Measurements from ENCODE around the gene CCDC175. TPM values are rescaled to one million over a fixed set of nuclear protein-coding genes. Genes with fewer than 3 reads are reported as not detected.

CCDC175 gene
- total RNA-seq, 1 experiment from 2014 or later = not detected

- Histone ChIP-seq H3K4me3 (no peak overlapping the region), H3K79me2 (ENCODE audit: low read depth) (no peaks in the 10 kb centered on the region), H3K4me2 (no peak overlapping the region), H3K36me3 (ENCODE audit: low read depth) (no peaks in the 10 kb centered on the region), H3K4me1 (replicated peaks; ENCODE audit: insufficient read depth) (no peaks in the 10 kb centered on the region), H2AFZ (no peak overlapping the region), H4K20me1 (ENCODE audit: insufficient read depth) (no peaks in the 10 kb centered on the region), H3K27me3 (ENCODE audit: insufficient read depth, low read depth) (no peaks in the 10 kb centered on the region), H3K9me2 (ENCODE audit: insufficient read depth) (no peaks in the 10 kb centered on the region), H3K9me3 (ENCODE audit: insufficient read depth, low read depth) (no peaks in the 10 kb centered on the region), H3K27ac (no peak overlapping the region), H3F3A (ENCODE audit: insufficient read depth, low read depth) (no peaks in the 10 kb centered on the region)
- intact Hi-C loops (cut with micrococcal nuclease; ENCODE audit: unreplicated experiment) = no loop called here
- CTCF ChIA-PET = no interaction called here
- DNase-seq = no peak
- TF ChIP-seq EZH2 (IDR thresholded peaks at IDR 0.05; ENCODE audit: low read depth) = no peak
- TF ChIP-seq CTCF (conservative IDR thresholded peaks at IDR 0.05) = no peak
- BruUV-seq (replicated peaks) = no TSS peak
- POLR2A ChIA-PET (ENCODE audit: unreplicated experiment) = no interaction called here
These were observed 42.1 kb downstream of the CCDC175 start for GRCh38 chr14:59534361-59534987.

- H3K27me3 ChIP-seq (ENCODE audit: insufficient read depth, low read depth) = no peaks in the 10 kb centered on the region
- no TSS peak for BruUV-seq (replicated peaks)
These were observed 44.2 kb downstream of the CCDC175 start for GRCh38 chr14:59532419-59532818.

GRCh38 chr14:59530349-59530748 lies 46.3 kb downstream of the CCDC175 start:
- no TSS peak for BruUV-seq (replicated peaks)
- intact Hi-C loops (cut with micrococcal nuclease; ENCODE audit: unreplicated experiment) = no loop called here
- TF ChIP-seq EZH2 (IDR thresholded peaks at IDR 0.05; ENCODE audit: low read depth) = no peak
- no peak for TF ChIP-seq CTCF (conservative IDR thresholded peaks at IDR 0.05)
- POLR2A ChIA-PET (ENCODE audit: unreplicated experiment) = no interaction called here
- Histone ChIP-seq H3F3A (ENCODE audit: insufficient read depth, low read depth) (no peaks in the 10 kb centered on the region), H4K20me1 (ENCODE audit: insufficient read depth) (no peaks in the 10 kb centered on the region), H3K4me1 (replicated peaks; ENCODE audit: insufficient read depth) (no peaks in the 10 kb centered on the region), H3K79me2 (ENCODE audit: low read depth) (no peaks in the 10 kb centered on the region), H3K27me3 (ENCODE audit: insufficient read depth, low read depth) (0 out of 2 replicates have a peak, but pooled peaks cover 2% of the 10 kb centered on the region), H3K9me2 (ENCODE audit: insufficient read depth) (no peaks in the 10 kb centered on the region), H3K36me3 (ENCODE audit: low read depth) (no peaks in the 10 kb centered on the region), H3K27ac (no peak overlapping the region), H3K4me2 (no peak overlapping the region), H3K4me3 (no peak overlapping the region), H2AFZ (no peak overlapping the region), H3K9me3 (ENCODE audit: insufficient read depth, low read depth) (no peaks in the 10 kb centered on the region)
- DNase-seq = no peak
- CTCF ChIA-PET = no interaction called here

More at GRCh38 chr14:59532419-59532818, 44.2 kb downstream of the CCDC175 start:
- H3K79me2 ChIP-seq (ENCODE audit: low read depth) = no peaks in the 10 kb centered on the region
- H3K4me1 ChIP-seq (replicated peaks; ENCODE audit: insufficient read depth) = no peaks in the 10 kb centered on the region
- no peak overlapping the region for H2AFZ ChIP-seq
- H3F3A ChIP-seq (ENCODE audit: insufficient read depth, low read depth) = no peaks in the 10 kb centered on the region
- no peak overlapping the region for H3K4me3 ChIP-seq
- ChIA-PET POLR2A (ENCODE audit: unreplicated experiment) (no interaction called here), CTCF (no interaction called here)
- no peak overlapping the region for H3K4me2 ChIP-seq
- no peak overlapping the region for H3K27ac ChIP-seq
- intact Hi-C loops (cut with micrococcal nuclease; ENCODE audit: unreplicated experiment) = no loop called here
- H4K20me1 ChIP-seq (ENCODE audit: insufficient read depth) = no peaks in the 10 kb centered on the region
- no peak for DNase-seq
- H3K9me2 ChIP-seq (ENCODE audit: insufficient read depth) = no peaks in the 10 kb centered on the region
- TF ChIP-seq CTCF (conservative IDR thresholded peaks at IDR 0.05) (no peak), EZH2 (IDR thresholded peaks at IDR 0.05; ENCODE audit: low read depth) (no peak)
- no peaks in the 10 kb centered on the region for H3K36me3 ChIP-seq (ENCODE audit: low read depth)
- H3K9me3 ChIP-seq (ENCODE audit: insufficient read depth, low read depth) = no peaks in the 10 kb centered on the region
